PC-3 (cell line): ENCODE results near the gene DPM3. TPM values are rescaled to one million over a fixed set of nuclear protein-coding genes. Genes with fewer than 3 reads are reported as not detected.
A peak's percentile ranks its signal among the peaks of the same experiment; 100 is the strongest.

Experiments used
- ATAC-seq: fragments of 200-7000 bp; cut with Tn5 transposase; 2 replicates; pipeline ENCODE4 v1.9.1; 2020; ENCODE audit warnings: mild to moderate bottlenecking, moderate library complexity
- BruUV-seq: library from RNA; stranded (reverse); fragments of 400-500 nt; replicated peaks from 2 replicates; lab custom pipeline; 2021; lab: Mats Ljungman, UMichigan
- CTCF ChIA-PET: fragments of 300-600 bp; sonication (Branson Sonifier 250); formaldehyde crosslinking; loops from one replicate; lab custom pipeline; 2022; ENCODE audit warnings: antibody characterized with exemption; lab: Charles Lee
- POLR2A ChIA-PET: fragments of 300-600 bp; sonication (Branson Sonifier 250); formaldehyde crosslinking; loops from one replicate; lab custom pipeline; 2022; ENCODE audit warnings: antibody characterized with exemption; ENCODE audit not compliant: unreplicated experiment; lab: Charles Lee
- DNase-seq: peaks from one replicate; pipeline ENCODE4 v3.0.0-alpha.2; 2015
- H2AFZ ChIP-seq: fragments of 300-600 bp; sonication (generic); 2 replicates; pipeline ENCODE4 v1.6.0; 2016; ENCODE audit warnings: antibody characterized with exemption, low read length
- H3F3A ChIP-seq: fragments of 300-600 bp; sonication (generic); one replicate; pipeline ENCODE4 v1.6.0; 2017; ENCODE audit warnings: antibody characterized with exemption, low read length, control low read depth, mild to moderate bottlenecking; ENCODE audit not compliant: unreplicated experiment
- H3K27ac ChIP-seq: fragments of 300-600 bp; sonication (generic); 2 replicates; pipeline ENCODE4 v1.5.1; 2016; ENCODE audit warnings: mild to moderate bottlenecking, low read length
- H3K27me3 ChIP-seq: fragments of 300-600 bp; sonication (generic); 2 replicates; pipeline ENCODE4 v1.6.1; 2016; ENCODE audit warnings: low read length, mixed read lengths
- H3K36me3 ChIP-seq: fragments of 300-600 bp; sonication (generic); 2 replicates; pipeline ENCODE4 v1.6.1; 2016; ENCODE audit warnings: low read depth, mixed run types, low read length, mixed read lengths
- H3K4me1 ChIP-seq: fragments of 300-600 bp; sonication (generic); 2 replicates; pipeline ENCODE4 v1.5.1; 2016; ENCODE audit warnings: low read length; ENCODE audit not compliant: insufficient read depth
- H3K4me2 ChIP-seq: fragments of 300-600 bp; sonication (generic); 2 replicates; pipeline ENCODE4 v1.6.0; 2016; ENCODE audit warnings: low read length
- H3K4me3 ChIP-seq: fragments of 300-600 bp; sonication (generic); 2 replicates; pipeline ENCODE4 v1.5.1; 2016; ENCODE audit warnings: mild to moderate bottlenecking, low read length, mixed read lengths
- H3K79me2 ChIP-seq: fragments of 300-600 bp; sonication (generic); 2 replicates; pipeline ENCODE4 v1.6.1; 2017; ENCODE audit warnings: low read length, mixed read lengths
- H3K9ac ChIP-seq: fragments of 300-600 bp; sonication (generic); 2 replicates; pipeline ENCODE4 v1.6.0; 2016; ENCODE audit warnings: mild to moderate bottlenecking, low read length
- H3K9me2 ChIP-seq: fragments of 300-600 bp; sonication (generic); replicated peaks from 2 replicates; pipeline ENCODE4 v1.6.1; 2016; ENCODE audit warnings: mixed run types, low read length, mixed read lengths
- H3K9me3 ChIP-seq: fragments of 300-600 bp; sonication (generic); 2 replicates; pipeline ENCODE4 v1.6.1; 2016; ENCODE audit warnings: low read length, mixed read lengths
- H4K20me1 ChIP-seq: fragments of 300-600 bp; sonication (generic); 2 replicates; pipeline ENCODE4 v1.6.1; 2016; ENCODE audit warnings: low read length, mixed read lengths
- EZH2 ChIP-seq: fragments of 300-600 bp; sonication (generic); IDR thresholded peaks from one replicate; pipeline ENCODE4 v1.6.1; 2017; ENCODE audit warnings: antibody characterized with exemption, mild to moderate bottlenecking, low read length; ENCODE audit not compliant: unreplicated experiment
- EZH2phosphoT487 ChIP-seq: fragments of 300-600 bp; sonication (generic); IDR thresholded peaks from 2 replicates; pipeline ENCODE4 v1.6.1; 2018; ENCODE audit warnings: mild to moderate bottlenecking, antibody characterized with exemption, low read length, borderline replicate concordance
- intact Hi-C: fragments of 100-400 bp; cut with micrococcal nuclease; formaldehyde crosslinking; loops from 2 replicates; pipeline ENCODE4 v1.9.0; 2023
- total RNA-seq: library from RNA; depleted of rRNA; stranded (reverse); fragments of >200 nt; gene quantifications from 2 replicates; pipeline ENCODE4 v1.2.3, GENCODE V29; 2014
- TF ChIP-seq, protein P1 (sequence below): fragments of 300-600 bp; sonication (generic); conservative IDR thresholded peaks from 2 replicates; pipeline ENCODE4 v1.5.1; 2017; ENCODE audit warnings: antibody characterized with exemption, low read depth, mild to moderate bottlenecking, low read length

DPM3 gene
- total RNA-seq, 1 experiment from 2014 or later = 74.3 TPM

DNA sequence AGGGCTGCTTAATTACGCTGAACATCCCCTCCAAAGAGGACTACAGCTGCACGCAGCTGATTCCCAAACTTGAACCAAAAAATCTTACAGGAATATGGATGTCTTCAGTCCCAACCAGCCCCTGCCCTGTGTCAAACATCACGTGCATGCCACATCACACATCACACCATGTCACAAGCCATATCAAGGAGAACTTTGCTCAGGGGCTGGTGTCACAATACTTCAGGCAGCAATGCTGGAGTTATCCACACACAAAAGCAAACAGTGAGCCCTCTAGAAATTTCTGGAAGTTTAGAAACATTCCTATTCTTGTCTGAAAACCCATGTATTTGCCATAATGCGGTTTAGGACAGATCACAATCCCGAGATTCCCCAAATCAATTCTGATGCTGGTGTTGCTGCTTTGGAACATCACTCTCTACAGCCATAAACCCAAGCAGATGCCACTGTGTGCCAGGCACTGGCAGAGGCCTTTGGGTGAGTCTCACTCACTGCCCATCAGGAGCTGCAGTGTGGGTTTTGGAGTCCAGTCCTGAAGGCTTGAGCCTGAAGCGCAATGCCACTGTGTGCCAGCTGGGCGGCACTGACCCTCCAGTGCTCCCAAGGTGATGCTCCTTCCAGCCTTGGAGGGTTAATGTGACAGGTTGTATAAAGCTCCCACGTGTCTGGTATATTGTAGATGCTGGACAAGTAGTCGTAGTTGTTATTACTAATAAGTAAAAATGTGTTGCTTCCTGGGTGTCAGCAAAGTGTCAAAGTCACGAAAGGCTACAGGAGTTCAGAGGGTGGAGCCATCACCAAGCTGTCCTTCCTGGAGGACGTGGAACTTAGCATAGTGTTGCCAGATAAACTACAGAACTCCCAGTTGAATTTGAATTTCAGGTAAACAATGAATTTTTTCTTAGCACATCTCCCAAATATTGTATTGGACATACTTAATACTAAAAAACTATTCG lies 32.7 kb downstream of the DPM3 start:
- H3K4me2 ChIP-seq = no peak overlapping the region
- no peak overlapping the region for H2AFZ ChIP-seq
- no peaks in the 10 kb centered on the region for H3K79me2 ChIP-seq
- peak; percentile 51 for ATAC-seq
- H3K36me3 ChIP-seq = no peaks in the 10 kb centered on the region
- no peaks in the 10 kb centered on the region for H3F3A ChIP-seq
- no peaks in the 10 kb centered on the region for H3K9me2 ChIP-seq
- no peak overlapping the region for H3K4me3 ChIP-seq
- H3K27ac ChIP-seq = no peak overlapping the region
- H3K9me3 ChIP-seq = no peaks in the 10 kb centered on the region
- ChIA-PET POLR2A (interaction anchor here (0.6 kb wide), 1 partner anchor 79 kb away, joined by 3 read pairs; no protein-coding TSS in a partner anchor), CTCF (no interaction called here)
- TF ChIP-seq EZH2 (no peak), EZH2phosphoT487 (no peak)
- TF ChIP-seq, protein P1, sequence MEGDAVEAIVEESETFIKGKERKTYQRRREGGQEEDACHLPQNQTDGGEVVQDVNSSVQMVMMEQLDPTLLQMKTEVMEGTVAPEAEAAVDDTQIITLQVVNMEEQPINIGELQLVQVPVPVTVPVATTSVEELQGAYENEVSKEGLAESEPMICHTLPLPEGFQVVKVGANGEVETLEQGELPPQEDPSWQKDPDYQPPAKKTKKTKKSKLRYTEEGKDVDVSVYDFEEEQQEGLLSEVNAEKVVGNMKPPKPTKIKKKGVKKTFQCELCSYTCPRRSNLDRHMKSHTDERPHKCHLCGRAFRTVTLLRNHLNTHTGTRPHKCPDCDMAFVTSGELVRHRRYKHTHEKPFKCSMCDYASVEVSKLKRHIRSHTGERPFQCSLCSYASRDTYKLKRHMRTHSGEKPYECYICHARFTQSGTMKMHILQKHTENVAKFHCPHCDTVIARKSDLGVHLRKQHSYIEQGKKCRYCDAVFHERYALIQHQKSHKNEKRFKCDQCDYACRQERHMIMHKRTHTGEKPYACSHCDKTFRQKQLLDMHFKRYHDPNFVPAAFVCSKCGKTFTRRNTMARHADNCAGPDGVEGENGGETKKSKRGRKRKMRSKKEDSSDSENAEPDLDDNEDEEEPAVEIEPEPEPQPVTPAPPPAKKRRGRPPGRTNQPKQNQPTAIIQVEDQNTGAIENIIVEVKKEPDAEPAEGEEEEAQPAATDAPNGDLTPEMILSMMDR = no peak
- no peak for DNase-seq
- no peak overlapping the region for H3K9ac ChIP-seq
- intact Hi-C loops = no loop called here
- H3K27me3 ChIP-seq = no peaks in the 10 kb centered on the region
- no peaks in the 10 kb centered on the region for H4K20me1 ChIP-seq
- H3K4me1 ChIP-seq = no peaks in the 10 kb centered on the region
- BruUV-seq = no TSS peak

DNA sequence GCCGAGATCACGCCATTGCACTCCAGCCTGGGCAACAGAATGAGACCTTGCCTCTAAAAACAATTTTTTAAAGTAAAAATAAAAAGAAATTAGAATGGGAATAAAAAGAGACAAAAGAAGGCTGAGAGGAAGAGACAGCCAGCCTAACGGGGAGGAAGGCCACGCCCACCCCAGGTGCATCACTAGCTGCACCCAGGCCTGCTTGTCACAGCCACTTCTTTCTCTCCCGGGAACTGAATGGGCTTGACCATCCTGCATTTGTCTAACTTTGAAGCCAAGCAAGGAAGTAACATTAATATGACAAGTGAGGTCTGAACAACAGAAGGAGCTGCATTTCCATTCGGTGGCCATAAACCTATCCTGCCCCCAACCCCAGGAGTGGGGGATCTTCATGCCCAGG lies 33.5 kb downstream of the DPM3 start:
- Histone ChIP-seq H3K9me2 (no peaks in the 10 kb centered on the region), H3K4me1 (no peaks in the 10 kb centered on the region), H3K36me3 (no peaks in the 10 kb centered on the region), H3K9me3 (no peaks in the 10 kb centered on the region), H3K4me2 (no peak overlapping the region), H3K27me3 (no peaks in the 10 kb centered on the region), H3K79me2 (no peaks in the 10 kb centered on the region), H2AFZ (no peak overlapping the region), H3F3A (no peaks in the 10 kb centered on the region), H4K20me1 (no peaks in the 10 kb centered on the region), H3K9ac (no peak overlapping the region), H3K27ac (no peak overlapping the region), H3K4me3 (no peak overlapping the region)
- intact Hi-C loops = no loop called here
- DNase-seq (no peak), ATAC-seq (no peak)
- TF ChIP-seq EZH2phosphoT487 = no peak
- no peak for TF ChIP-seq EZH2
- TF ChIP-seq, protein P1 = no peak
- POLR2A ChIA-PET = interaction anchor here (0.6 kb wide), 1 partner anchor 80 kb away, joined by 3 read pairs; no protein-coding TSS in a partner anchor
- BruUV-seq = no TSS peak
- CTCF ChIA-PET = no interaction called here

DNA sequence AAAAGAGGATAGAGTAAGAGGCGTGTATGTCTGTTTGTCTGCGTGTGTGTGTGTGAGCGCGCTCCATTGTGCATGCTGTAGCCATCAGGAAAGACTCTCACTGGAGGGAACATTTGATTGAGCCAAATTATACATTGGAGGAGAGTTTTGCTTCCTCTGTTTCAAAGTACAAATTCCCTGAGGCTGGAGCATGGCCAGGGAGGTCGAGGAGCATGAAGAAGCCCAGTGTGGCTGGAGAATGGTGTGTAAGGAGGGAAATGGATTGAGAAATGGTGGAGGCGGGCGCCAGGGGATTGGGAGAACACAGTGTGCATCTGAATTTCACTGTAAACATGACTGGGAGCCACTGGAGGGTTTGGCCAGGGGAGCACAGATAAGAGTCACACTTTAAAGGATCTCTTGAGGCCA lies 34.7 kb downstream of the DPM3 start:
- no peaks in the 10 kb centered on the region for H3F3A ChIP-seq
- no peaks in the 10 kb centered on the region for H3K79me2 ChIP-seq
- no TSS peak for BruUV-seq
- no peaks in the 10 kb centered on the region for H3K9me3 ChIP-seq
- H4K20me1 ChIP-seq = no peaks in the 10 kb centered on the region
- TF ChIP-seq, protein P1 = no peak
- TF ChIP-seq EZH2phosphoT487 = no peak
- TF ChIP-seq EZH2 = no peak
- H3K9ac ChIP-seq = no peak overlapping the region
- POLR2A ChIA-PET = no interaction called here
- no peak overlapping the region for H3K4me2 ChIP-seq
- no peaks in the 10 kb centered on the region for H3K27me3 ChIP-seq
- no peak overlapping the region for H3K4me3 ChIP-seq
- H2AFZ ChIP-seq = no peak overlapping the region
- no peaks in the 10 kb centered on the region for H3K4me1 ChIP-seq
- intact Hi-C loops = no loop called here
- DNase-seq (no peak), ATAC-seq (no peak)
- H3K9me2 ChIP-seq = no peaks in the 10 kb centered on the region
- CTCF ChIA-PET = no interaction called here
- no peaks in the 10 kb centered on the region for H3K36me3 ChIP-seq
- H3K27ac ChIP-seq = no peak overlapping the region
